Effector memory CD4-positive, alpha-beta T cell (primary cell): ENCODE measurements around the gene ACSF3.
"Not testable (repeated sequence)": the region's sequence is repeated elsewhere in the genome, so short reads cannot be mapped to it uniquely, and the experiment has no call there.

Source experiments
- DNase-seq, 3 donors: peaks; one replicate each; pipeline ENCODE4 v3.0.0-alpha.2; 2020
- H3K27ac ChIP-seq: 2 replicates; pipeline ENCODE4 v1.7.0; 2013; ENCODE audit warnings: mild to moderate bottlenecking, low read length, moderate library complexity; ENCODE audit not compliant: insufficient read depth, poor library complexity, severe bottlenecking
- H3K27me3 ChIP-seq: replicated peaks from 2 replicates; pipeline ENCODE4 v1.7.0; 2013; ENCODE audit warnings: mild to moderate bottlenecking, low read length; ENCODE audit not compliant: insufficient read depth, control insufficient read depth, poor library complexity, severe bottlenecking
- H3K36me3 ChIP-seq: 2 replicates; pipeline ENCODE4 v1.7.0; 2013; ENCODE audit warnings: mild to moderate bottlenecking, low read length, moderate library complexity; ENCODE audit not compliant: control insufficient read depth, insufficient read depth
- H3K4me1 ChIP-seq: 2 replicates; pipeline ENCODE4 v1.7.0; 2013; ENCODE audit warnings: low read length, mild to moderate bottlenecking; ENCODE audit not compliant: control insufficient read depth, insufficient read depth, poor library complexity, severe bottlenecking
- H3K4me3 ChIP-seq: 2 replicates; pipeline ENCODE4 v1.7.0; 2013; ENCODE audit warnings: low read length, low read depth, mild to moderate bottlenecking; ENCODE audit not compliant: insufficient read depth, poor library complexity, severe bottlenecking
- H3K9me3 ChIP-seq: 2 replicates; pipeline ENCODE4 v1.7.0; 2013; ENCODE audit warnings: mild to moderate bottlenecking, low read length, moderate library complexity; ENCODE audit not compliant: control insufficient read depth

The ACSF3 gene

GRCh38 chr16:89188471-89189357 is 95.1 kb downstream of the ACSF3 start:
- not testable (repeated sequence) for H3K27me3 ChIP-seq, DNase-seq, H3K9me3 ChIP-seq, H3K36me3 ChIP-seq, H3K4me3 ChIP-seq, H3K4me1 ChIP-seq, H3K27ac ChIP-seq

- H3K27me3 ChIP-seq: no peaks in the 10 kb centered on the region
- no peak for DNase-seq
- H3K4me3 ChIP-seq: no peak overlapping the region
- H3K9me3 ChIP-seq: no peaks in the 10 kb centered on the region
- no peaks in the 10 kb centered on the region for H3K36me3 ChIP-seq
- no peak overlapping the region for H3K27ac ChIP-seq
- H3K4me1 ChIP-seq: peaks cover 4% of the 10 kb centered on the region
Measured at GRCh38 chr16:89189358-89190025, 95.8 kb downstream of the ACSF3 start.

- DNase-seq: no peak
- H3K9me3 ChIP-seq: no peaks in the 10 kb centered on the region
- no peak overlapping the region for H3K27ac ChIP-seq
- H3K27me3 ChIP-seq: no peaks in the 10 kb centered on the region
- no peak overlapping the region for H3K4me3 ChIP-seq
- peaks cover 4% of the 10 kb centered on the region for H3K4me1 ChIP-seq
- H3K36me3 ChIP-seq: no peaks in the 10 kb centered on the region
Measured at GRCh38 chr16:89190150-89190958, 96.7 kb downstream of the ACSF3 start.

GRCh38 chr16:89191033-89191900 is 97.6 kb downstream of the ACSF3 start:
- no peak for DNase-seq
- peaks cover 4% of the 10 kb centered on the region for H3K4me1 ChIP-seq
- no peaks in the 10 kb centered on the region for H3K9me3 ChIP-seq
- H3K27me3 ChIP-seq: no peaks in the 10 kb centered on the region
- no peaks in the 10 kb centered on the region for H3K36me3 ChIP-seq
- H3K4me3 ChIP-seq: no peak overlapping the region
- no peak overlapping the region for H3K27ac ChIP-seq

- H3K4me3 ChIP-seq: peak overlapping the region; percentile 35
- H3K36me3 ChIP-seq: no peaks in the 10 kb centered on the region
- peaks cover 4% of the 10 kb centered on the region for H3K4me1 ChIP-seq
- no peaks in the 10 kb centered on the region for H3K27me3 ChIP-seq
- H3K27ac ChIP-seq: no peak overlapping the region
- no peak for DNase-seq
- no peaks in the 10 kb centered on the region for H3K9me3 ChIP-seq
Measured at GRCh38 chr16:89191901-89192185, 98.2 kb downstream of the ACSF3 start.

- H3K27ac ChIP-seq: not testable (repeated sequence)
- H3K4me3 ChIP-seq: peak overlapping the region; percentile 35
Measured at GRCh38 chr16:89192186-89192955, 98.7 kb downstream of the ACSF3 start.

GRCh38 chr16:89192956-89193575 is 99.4 kb downstream of the ACSF3 start:
- DNase-seq: no peak
- H3K4me3 ChIP-seq: no peak overlapping the region

More at GRCh38 chr16:89192186-89192955, 98.7 kb downstream of the ACSF3 start:
- not testable (repeated sequence) for H3K4me1 ChIP-seq, H3K9me3 ChIP-seq, H3K27me3 ChIP-seq, H3K36me3 ChIP-seq
- DNase-seq: peak; percentile 69 to 76 (median 73)

GRCh38 chr16:89193576-89194293 is 100.1 kb downstream of the ACSF3 start:
- Histone ChIP-seq H3K36me3 (no peaks in the 10 kb centered on the region), H3K4me3 (no peak overlapping the region), H3K27me3 (no peaks in the 10 kb centered on the region), H3K9me3 (no peaks in the 10 kb centered on the region), H3K4me1 (peaks cover 4% of the 10 kb centered on the region), H3K27ac (no peak overlapping the region)
- no peak for DNase-seq

More at GRCh38 chr16:89192956-89193575, 99.4 kb downstream of the ACSF3 start:
- Histone ChIP-seq H3K27ac (no peak overlapping the region), H3K36me3 (no peaks in the 10 kb centered on the region), H3K9me3 (no peaks in the 10 kb centered on the region), H3K27me3 (no peaks in the 10 kb centered on the region), H3K4me1 (peaks cover 4% of the 10 kb centered on the region)
